Ovary (tissue), 9 donors: ENCODE measurements around the gene PDSS1. TPM values are rescaled to one million over a fixed set of nuclear protein-coding genes. Genes with fewer than 3 reads are reported as not detected.

ENCODE experiments used
- DNase-seq, 5 donors: peaks; one replicate each; pipeline ENCODE4 v3.0.0-alpha.2; 2019 to 2020
- H3K27ac ChIP-seq, 2 donors: fragments of 200-600 bp; one replicate each; pipeline versions ENCODE4 v1.5.1 to v1.8.0; 2019 to 2022
- H3K27me3 ChIP-seq: fragments of 200-600 bp; one replicate; pipeline ENCODE4 v1.8.0; 2022
- H3K36me3 ChIP-seq: fragments of 200-600 bp; sonication (generic); one replicate; pipeline ENCODE4 v1.5.1; 2019
- H3K4me1 ChIP-seq: one replicate; pipeline ENCODE4 v1.8.1; 2013; ENCODE audit warnings: mild to moderate bottlenecking, moderate library complexity; ENCODE audit not compliant: insufficient read depth
- H3K4me3 ChIP-seq: fragments of 200-600 bp; sonication (generic); one replicate; pipeline ENCODE4 v1.5.1; 2017
- H3K9me3 ChIP-seq, 2 donors: fragments of 200-600 bp in 1 of 2; sonication (generic) in 1 of 2; one replicate each; pipeline versions ENCODE4 v1.5.1 to v1.8.1; 2013 to 2019; ENCODE audit warnings: mild to moderate bottlenecking in 1 of 2, moderate library complexity in 1 of 2
- CTCF ChIP-seq, 3 donors: fragments of 450-650 bp in 2 of 3; fragments of 200-600 bp in 1 of 3; IDR thresholded peaks; one replicate each; pipeline versions ENCODE4 v1.5.1 to v1.8.0; 2016 to 2022; ENCODE audit warnings: antibody characterized with exemption in 3 of 3, mild to moderate bottlenecking in 1 of 3
- EP300 ChIP-seq: sonication (generic); formaldehyde crosslinking; IDR thresholded peaks from one replicate; pipeline ENCODE4 v1.6.1; 2017; ENCODE audit warnings: antibody characterized with exemption
- POLR2A ChIP-seq: fragments of 450-650 bp; IDR thresholded peaks from one replicate; pipeline ENCODE4 v1.6.1; 2017; ENCODE audit warnings: antibody characterized with exemption, mild to moderate bottlenecking, moderate library complexity
- WGBS, 3 donors: extraction: QIAGEN DNeasy Blood & Tissue Kit in 1 of 3; methylation state at CpG; one replicate each; pipeline versions ENCODE4 v1.1.5 to v1.1.7; 2013 to 2017; 5-methylcytosine and 5-hydroxymethylcytosine counted together
- intact Hi-C, 4 donors: fragments of 100-400 bp; cut with DNase I; formaldehyde crosslinking; loops; one replicate each; pipeline versions ENCODE4 v1.11.0 to v1.15.1; 2022 to 2023
- polyA plus RNA-seq, 2 donors: library from polyadenylated mRNA; stranded (reverse); fragments of 200-250 nt in 1 of 2; fragments of 350-450 nt in 1 of 2; fragmentation: Illumina TruSeq in 1 of 2; extraction: RNeasy Lipid Tissue Mini Kit (QIAGEN cat#74804) in 1 of 2; gene quantifications; one replicate each; pipeline ENCODE4 v1.2.3, GENCODE V29; 2013 to 2014
- total RNA-seq, 7 donors: library from RNA; depleted of rRNA in 2 of 7; stranded (reverse); fragments of >200 nt in 2 of 7; fragmentation: NEBNext Ultra II Directional in 3 of 7; extraction: Animal tissue kit (Norgen Biotek cat#: 25700) in 3 of 7; gene quantifications; one replicate each; pipeline versions ENCODE4 v1.1.0 to v1.2.4, GENCODE V29; 2016 to 2023
- donor health status: DM: no; HTN: no; CAD: no; lungs with moderate emphysema.
- donor health status: DM: no; HTN: no; CAD: no.
- donor health status: Bipolar disorder and iron deficiency.
- donor health status: DM: yes; HTN: yes; CAD: no.
- donor health status: DM: no; HTN: no; CAD: no.
- donor health status: DM: yes; HTN: yes; CAD: no.

Gene PDSS1
- total and polyA plus RNA-seq, 9 donors = 2.7 to 7.1 (median 3.9) TPM

- Histone ChIP-seq H3K4me1 (peaks cover 9% of the 10 kb centered on the region), H3K27ac (no peak overlapping the region), H3K27me3 (no peaks in the 10 kb centered on the region), H3K4me3 (no peak overlapping the region), H3K9me3 (no peaks in the 10 kb centered on the region), H3K36me3 (no peaks in the 10 kb centered on the region)
- intact Hi-C loops = no loop called here
- TF ChIP-seq EP300 (no peak), POLR2A (no peak), CTCF (IDR thresholded peaks at IDR 0.05) (no peak)
- 94 to 100% (median 98%) methylated on average over 2 of the region's 2 CpGs for WGBS, 3 donors
- no peak for DNase-seq
These were observed 80.2 kb downstream of the PDSS1 start for GRCh38 chr10:26777686-26778085.

GRCh38 chr10:26779176-26779860 lies 81.8 kb downstream of the PDSS1 start:
- WGBS, 3 donors = 93 to 94% (median 93%) methylated on average over 4 of the region's 4 CpGs
- H3K36me3 ChIP-seq = no peaks in the 10 kb centered on the region
- no peak overlapping the region for H3K4me3 ChIP-seq
- no peaks in the 10 kb centered on the region for H3K9me3 ChIP-seq
- H3K27ac ChIP-seq = no peak overlapping the region
- no peak for DNase-seq
- intact Hi-C loops = no loop called here
- TF ChIP-seq POLR2A (no peak), CTCF (IDR thresholded peaks at IDR 0.05) (no peak), EP300 (no peak)
- H3K4me1 ChIP-seq = peaks cover 9% of the 10 kb centered on the region
- no peaks in the 10 kb centered on the region for H3K27me3 ChIP-seq

- intact Hi-C loops = no loop called here
- 97 to 98% (median 98%) methylated on average over 8 of the region's 8 CpGs for WGBS, 3 donors
- no peak overlapping the region for H3K27ac ChIP-seq
These were observed 82.7 kb downstream of the PDSS1 start for GRCh38 chr10:26780106-26780792.

More at GRCh38 chr10:26780106-26780792, 82.7 kb downstream of the PDSS1 start:
- Histone ChIP-seq H3K4me3 (no peak overlapping the region), H3K36me3 (no peaks in the 10 kb centered on the region), H3K4me1 (peaks cover 10% of the 10 kb centered on the region), H3K9me3 (no peaks in the 10 kb centered on the region), H3K27me3 (no peaks in the 10 kb centered on the region)
- DNase-seq = no peak
- TF ChIP-seq CTCF (IDR thresholded peaks at IDR 0.05) (no peak), POLR2A (no peak), EP300 (no peak)
